Lower leg skin (tissue), 3 donors: ENCODE data around the gene CENPH.

Experiments
- CTCF ChIP-seq, 3 donors: fragments of 450-650 bp; IDR thresholded peaks; one replicate each; pipeline ENCODE4 v1.5.1; 2016; ENCODE audit warnings: antibody characterized with exemption in 3 of 3, mild to moderate bottlenecking in 3 of 3, moderate library complexity in 2 of 3
- POLR2A ChIP-seq, 2 donors: fragments of 450-650 bp; IDR thresholded peaks; one replicate each; pipeline ENCODE4 v1.6.1; 2016 to 2017; ENCODE audit warnings: antibody characterized with exemption in 2 of 2, mild to moderate bottlenecking in 1 of 2, moderate library complexity in 1 of 2

- TF ChIP-seq CTCF (IDR thresholded peaks at IDR 0.05): no peak
- no peak for TF ChIP-seq POLR2A (IDR thresholded peaks at IDR 0.05)
Observed at GRCh38 chr5:69237877-69238276, 48.5 kb downstream of the CENPH start.
